Fibroblast of skin of right quadriceps (primary cell): Measurements from ENCODE around the gene LIMK1.
"Not testable (repeated sequence)": the region's sequence is repeated elsewhere in the genome, so short reads cannot be mapped to it uniquely, and the experiment has no call there.

Experiments
- DNase-seq: peaks from one replicate; pipeline ENCODE4 v3.0.0-alpha.2; 2013

The LIMK1 gene

DNA sequence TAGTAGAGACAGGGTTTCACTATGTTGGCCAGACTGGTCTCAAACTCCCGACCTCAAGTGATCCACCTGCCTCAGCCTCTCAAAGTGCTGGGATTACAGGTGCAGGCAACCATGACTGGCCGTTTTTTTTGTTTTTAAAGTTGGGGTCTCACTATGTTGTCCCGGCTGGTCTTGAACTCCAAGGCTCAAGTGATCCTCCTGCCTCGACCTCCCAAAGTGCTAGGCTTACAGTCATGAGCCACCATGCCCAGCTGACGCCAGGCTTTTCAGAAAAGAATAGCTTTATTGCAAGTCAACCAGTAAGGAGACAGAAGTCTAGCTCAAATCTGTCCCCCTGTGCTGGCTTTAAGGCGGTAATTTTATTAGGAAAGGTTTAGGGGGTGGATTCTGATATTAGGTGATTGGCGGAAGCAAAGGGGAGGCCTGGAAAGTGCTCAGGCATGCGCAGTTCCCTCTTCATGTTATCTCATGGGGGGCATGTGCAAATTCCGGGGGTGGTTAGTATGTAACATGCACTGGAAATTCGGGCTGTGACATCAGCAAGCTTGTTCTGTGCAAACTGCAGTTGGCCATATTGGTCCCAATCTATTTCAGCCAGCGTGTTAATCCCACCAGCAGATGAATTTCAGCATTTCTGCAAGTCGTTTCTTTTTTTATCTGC, 42.7 kb downstream of the LIMK1 start:
- no peak for DNase-seq

DNA sequence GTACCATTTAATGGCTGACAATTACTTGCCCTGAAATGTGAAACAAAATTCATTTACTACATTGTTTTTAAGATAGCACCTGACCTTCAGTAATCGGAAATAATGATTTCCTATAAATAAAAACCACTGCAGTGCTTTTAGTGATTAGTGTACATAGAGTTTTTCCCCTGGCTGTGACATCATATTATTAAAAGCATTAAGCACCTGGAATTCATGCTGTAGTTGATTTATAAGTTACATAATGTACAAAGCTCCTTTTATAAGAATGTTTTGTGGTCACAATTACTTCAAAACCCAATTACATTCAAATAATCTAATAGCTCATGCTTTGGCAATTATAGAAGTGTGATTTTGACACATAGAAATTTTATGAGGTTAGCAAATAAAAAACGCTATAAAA, 46.3 kb downstream of the LIMK1 start:
- no peak for DNase-seq

- no peak for DNase-seq
These were observed 46.9 kb downstream of the LIMK1 start for GRCh38 chr7:74130518-74130917.

- DNase-seq = peak; percentile 10
These were observed 50.6 kb downstream of the LIMK1 start for GRCh38 chr7:74134117-74134620.

GRCh38 chr7:74138334-74138867, 54.8 kb downstream of the LIMK1 start:
- no peak for DNase-seq

GRCh38 chr7:74138945-74139843, 55.6 kb downstream of the LIMK1 start:
- no peak for DNase-seq

- no peak for DNase-seq
These were observed 58.1 kb downstream of the LIMK1 start for GRCh38 chr7:74141705-74142104.

GRCh38 chr7:74143383-74143782, 59.8 kb downstream of the LIMK1 start:
- no peak for DNase-seq

GRCh38 chr7:74148491-74148890, 64.9 kb downstream of the LIMK1 start:
- no peak for DNase-seq

DNA sequence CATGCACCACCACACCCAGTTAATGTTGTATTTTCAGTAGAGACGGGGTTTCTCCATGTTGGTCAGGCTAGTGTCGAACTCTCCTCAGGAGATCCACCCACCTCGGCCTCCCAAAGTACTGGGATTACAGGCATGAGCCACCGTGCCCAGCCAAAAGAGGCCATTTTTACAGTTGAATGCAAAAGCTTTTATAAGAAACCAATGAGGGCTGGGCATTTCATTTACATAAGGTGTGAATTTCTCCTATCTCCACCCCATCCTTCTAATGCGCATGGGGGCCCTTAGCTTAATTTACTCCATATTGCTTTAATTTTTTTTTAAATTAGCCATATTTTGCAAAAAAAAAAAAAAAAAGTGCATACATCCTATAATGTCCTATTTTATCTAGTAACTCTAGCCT, 65.5 kb downstream of the LIMK1 start:
- DNase-seq = no peak

GRCh38 chr7:74149603-74150002, 66.0 kb downstream of the LIMK1 start:
- peak; percentile 37 for DNase-seq

DNA sequence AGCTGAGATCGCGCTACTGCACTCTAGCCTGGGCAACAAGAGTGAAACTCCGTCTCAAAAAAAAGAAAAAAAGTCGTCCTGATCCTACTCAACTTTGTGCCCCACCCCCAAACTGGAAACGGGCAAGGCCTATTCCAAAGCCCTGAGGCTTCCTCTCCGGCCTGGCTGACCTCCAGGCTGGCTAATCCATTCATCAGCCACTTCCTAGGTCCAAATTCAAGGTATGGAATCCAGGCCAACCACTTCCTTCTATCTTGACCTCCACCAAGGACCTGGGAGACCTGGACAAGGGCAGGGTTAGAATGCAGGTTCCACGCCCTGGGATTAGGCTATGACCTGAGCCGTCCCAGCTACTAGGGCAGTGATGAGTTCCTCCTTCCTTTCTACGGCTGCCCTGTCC, 70.1 kb downstream of the LIMK1 start:
- no peak for DNase-seq

DNA sequence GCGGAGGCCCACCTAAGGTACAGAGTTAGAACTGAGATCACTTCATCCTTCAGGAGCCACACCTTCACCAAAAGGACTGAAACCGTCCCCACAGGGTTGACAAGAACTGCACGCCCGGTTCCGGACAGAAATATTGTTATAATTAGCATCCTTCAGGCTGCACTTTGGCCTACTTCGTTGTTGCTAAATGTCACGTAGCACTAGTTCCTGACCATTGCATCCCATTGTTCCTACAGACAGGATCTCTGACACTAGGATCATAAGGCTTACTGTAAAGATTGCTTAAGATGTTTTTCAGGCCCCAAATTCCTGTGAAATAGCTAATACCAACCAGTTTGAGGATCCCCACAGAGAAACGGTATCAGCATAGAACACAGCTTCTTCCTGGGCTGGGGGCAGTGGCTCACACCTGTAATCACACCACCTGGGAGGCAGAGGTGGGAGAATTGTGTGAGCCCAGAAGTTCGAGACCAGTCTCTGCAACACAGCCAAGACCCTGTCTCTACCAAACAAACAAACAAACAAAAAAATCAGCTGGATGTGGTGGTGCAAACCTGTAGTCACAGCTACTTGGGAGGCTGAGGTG, 72.3 kb downstream of the LIMK1 start:
- no peak for DNase-seq

DNA sequence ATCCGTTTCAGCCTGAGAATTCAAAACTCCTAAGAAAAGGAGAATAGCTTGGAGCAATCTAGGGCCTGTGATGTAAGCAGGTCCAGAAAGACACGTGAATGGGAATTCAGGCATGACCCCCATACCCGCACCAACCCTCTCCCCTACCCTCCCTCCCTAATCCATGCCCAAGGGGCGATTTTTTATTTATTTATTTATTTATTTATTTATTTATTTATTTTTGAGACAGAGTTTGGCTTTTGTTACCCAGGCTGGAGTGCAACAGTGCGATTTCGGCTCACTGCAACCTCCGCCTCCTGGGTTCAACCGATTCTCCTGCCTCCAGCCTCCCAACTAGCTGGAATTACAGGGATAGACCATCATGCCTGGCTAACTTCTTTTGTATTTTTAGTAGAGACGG, 74.0 kb downstream of the LIMK1 start:
- no peak for DNase-seq

- DNase-seq = peak; percentile 17
These were observed 81.4 kb downstream of the LIMK1 start for GRCh38 chr7:74164985-74165456.

GRCh38 chr7:74165867-74166593, 82.4 kb downstream of the LIMK1 start:
- no peak for DNase-seq

GRCh38 chr7:74167324-74167723, 83.7 kb downstream of the LIMK1 start:
- DNase-seq = not testable (repeated sequence)
